Measurements from ENCODE around the gene CACNA1S. TPM values are rescaled to one million over a fixed set of nuclear protein-coding genes. Genes with fewer than 3 reads are reported as not detected.

The CACNA1S gene
- total and polyA plus RNA-seq, 2 of the 8 experiments (the other 6 are each of a cell fraction or from before 2014, with no cell fraction given), result 0.06 TPM; not detected in 1

GRCh38 chr1:201096977-201097856 lies 15.0 kb downstream of the CACNA1S start:
- Histone ChIP-seq H2BK120ac (replicated peaks; ENCODE audit: low read depth, low read length) (no peak overlapping the region), H3K4me1 (replicated peaks in 1 of 4; ENCODE audit: control insufficient read depth in 3 of 4, insufficient read depth in 4 of 4, low read length in 3 of 4) (peaks cover 0 to 3% (median 0%) of the 10 kb centered on the region in 4 experiments; a peak in 1 of 7 replicates), H4K91ac (replicated peaks; ENCODE audit: insufficient read length, low read length) (no peak overlapping the region), H4K8ac (ENCODE audit: extremely low read depth, insufficient read depth, low read length) (no peak overlapping the region; the same call in 1 of the 2 replicates), H3K27ac (ENCODE audit: low read depth, low read length) (no peak overlapping the region), H2BK12ac (ENCODE audit: low read depth, low read length) (no peak overlapping the region), H3K56ac (replicated peaks; ENCODE audit: insufficient read length, low read depth, low read length) (no peak overlapping the region), H3K4ac (replicated peaks; ENCODE audit: insufficient read length, low read depth, low read length) (no peak overlapping the region), H3K9me3 (ENCODE audit: insufficient read depth in 2 of 2, low read depth in 1 of 2, low read length in 1 of 2) (no peaks in the 10 kb centered on the region), H3K9ac (replicated peaks in 1 of 4; ENCODE audit: extremely low read depth in 1 of 4, low read depth in 3 of 4, low read length in 3 of 4) (no peak overlapping the region), H2BK5ac (ENCODE audit: low read depth, low read length) (no peak overlapping the region), H2AK5ac (ENCODE audit: low read depth, low read length) (no peak overlapping the region), H3K23ac (ENCODE audit: insufficient read length) (no peak overlapping the region), H2BK20ac (ENCODE audit: low read length) (no peak overlapping the region), H3K4me3 (ENCODE audit: extremely low read depth in 1 of 4, insufficient read depth in 2 of 4, low read depth in 3 of 4, low read length in 4 of 4) (no peak overlapping the region), H2BK15ac (ENCODE audit: low read length) (no peak overlapping the region), H3K4me2 (ENCODE audit: insufficient read depth in 1 of 2, low read depth in 2 of 2, low read length in 2 of 2) (no peak overlapping the region), H4K5ac (ENCODE audit: insufficient read length, low read depth, low read length) (no peak overlapping the region), H3K79me2 (ENCODE audit: control insufficient read depth in 1 of 2, insufficient read depth in 2 of 2, low read length in 2 of 2) (no peaks in the 10 kb centered on the region), H3K14ac (ENCODE audit: insufficient read length) (no peak overlapping the region), H4K20me1 (replicated peaks in 1 of 2; ENCODE audit: control insufficient read depth in 1 of 2, insufficient read depth in 2 of 2, low read length in 2 of 2) (no peaks in the 10 kb centered on the region), H3K36me3 (ENCODE audit: control insufficient read depth in 2 of 4, insufficient read depth in 4 of 4, low read length in 3 of 4) (no peaks in the 10 kb centered on the region), H3K79me1 (ENCODE audit: low read depth, low read length) (no peaks in the 10 kb centered on the region), H3K23me2 (ENCODE audit: low read depth, low read length) (no peaks in the 10 kb centered on the region), H3K18ac (ENCODE audit: extremely low read depth, low read length) (no peak overlapping the region), H3K27me3 (replicated peaks in 1 of 4; ENCODE audit: control insufficient read depth in 3 of 4, extremely low read depth in 1 of 4, insufficient read depth in 3 of 4, low read length in 3 of 4) (0 out of 7 replicates have a peak, but pooled peaks cover 0 to 1% (median 0%) of the 10 kb centered on the region in 4 experiments), H2AFZ (ENCODE audit: low read length) (no peak overlapping the region; the same call in 1 of the 2 replicates)
- FAIRE-seq (no peak), DNase-seq (ENCODE audit: low read depth in 1 of 2, low spot score in 2 of 2) (no peak)
- TF ChIP-seq SP2 (IDR thresholded peaks at IDR 0.05; ENCODE audit: low read length) (no peak), CTCF (IDR thresholded peaks at IDR 0.05; ENCODE audit: control extremely low read depth in 1 of 3, insufficient read depth in 1 of 3, low read depth in 1 of 3, low read length in 3 of 3) (no peak), USF2 (IDR thresholded peaks at IDR 0.05; ENCODE audit: low read length) (no peak), CEBPB (IDR thresholded peaks at IDR 0.05; ENCODE audit: low read depth, low read length) (no peak), CHD2 (IDR thresholded peaks at IDR 0.05; ENCODE audit: low read length) (no peak)
- POLR2A ChIA-PET (ENCODE audit: partially characterized antibody), result interaction anchor here (0.7 to 0.9 kb wide), 2 partner anchors 11 to 75 kb away, joined by 3 read pairs; no protein-coding TSS in a partner anchor
- CTCF ChIA-PET (ENCODE audit: partially characterized antibody), result interaction anchor here (0.6 to 9.1 kb wide), 10 partner anchors 12 to 124 kb away, joined by 3 to 92 read pairs (median 5); no protein-coding TSS in a partner anchor
- WGBS, 2 experiments (ENCODE audit: extremely low coverage in 1 of 2, insufficient coverage in 1 of 2, insufficient read length in 1 of 2, insufficient replicate concordance in 2 of 2, low coverage in 1 of 2, low lambda C conversion rate in 2 of 2, missing lambda C conversion rate in 1 of 2), result 89% methylated on average over 17 of the region's 17 CpGs; no CpG with 5 or more reads in 1 of the 2 experiments

Data from H1 (cell line).